Measurements from ENCODE around the gene ANKS3.

- TF ChIP-seq, protein P1, sequence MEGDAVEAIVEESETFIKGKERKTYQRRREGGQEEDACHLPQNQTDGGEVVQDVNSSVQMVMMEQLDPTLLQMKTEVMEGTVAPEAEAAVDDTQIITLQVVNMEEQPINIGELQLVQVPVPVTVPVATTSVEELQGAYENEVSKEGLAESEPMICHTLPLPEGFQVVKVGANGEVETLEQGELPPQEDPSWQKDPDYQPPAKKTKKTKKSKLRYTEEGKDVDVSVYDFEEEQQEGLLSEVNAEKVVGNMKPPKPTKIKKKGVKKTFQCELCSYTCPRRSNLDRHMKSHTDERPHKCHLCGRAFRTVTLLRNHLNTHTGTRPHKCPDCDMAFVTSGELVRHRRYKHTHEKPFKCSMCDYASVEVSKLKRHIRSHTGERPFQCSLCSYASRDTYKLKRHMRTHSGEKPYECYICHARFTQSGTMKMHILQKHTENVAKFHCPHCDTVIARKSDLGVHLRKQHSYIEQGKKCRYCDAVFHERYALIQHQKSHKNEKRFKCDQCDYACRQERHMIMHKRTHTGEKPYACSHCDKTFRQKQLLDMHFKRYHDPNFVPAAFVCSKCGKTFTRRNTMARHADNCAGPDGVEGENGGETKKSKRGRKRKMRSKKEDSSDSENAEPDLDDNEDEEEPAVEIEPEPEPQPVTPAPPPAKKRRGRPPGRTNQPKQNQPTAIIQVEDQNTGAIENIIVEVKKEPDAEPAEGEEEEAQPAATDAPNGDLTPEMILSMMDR (conservative IDR thresholded peaks at IDR 0.05; ENCODE audit: low read length): no peak
- no peak for TF ChIP-seq EZH2phosphoT487 (IDR thresholded peaks at IDR 0.05; ENCODE audit: borderline replicate concordance, low read depth, low read length)
Measured at GRCh38 chr16:4679850-4680636, 54.0 kb downstream of the ANKS3 start.
